Esophagus muscularis mucosa (tissue), 3 donors: ENCODE results near the gene PRELID3B.

Experiments used
- POLR2A ChIP-seq: fragments of 450-650 bp; IDR thresholded peaks from one replicate; pipeline ENCODE4 v1.6.1; 2017; ENCODE audit warnings: antibody characterized with exemption, moderate library complexity, mild to moderate bottlenecking, low read depth
- POLR2AphosphoS5 ChIP-seq, 2 donors: sonication (generic); formaldehyde crosslinking; IDR thresholded peaks; one replicate each; pipeline ENCODE4 v1.6.1; 2017; ENCODE audit warnings: antibody characterized with exemption in 2 of 2
- TF ChIP-seq, protein P1 (sequence below), 3 experiments: fragments of 200-600 bp in 2 of 3; fragments of 450-650 bp in 1 of 3; sonication (generic) in 2 of 3; IDR thresholded peaks; one replicate each; pipeline ENCODE4 v1.5.1; 2017 to 2019; ENCODE audit warnings: antibody characterized with exemption in 3 of 3, mild to moderate bottlenecking in 2 of 3, moderate library complexity in 1 of 3

DNA sequence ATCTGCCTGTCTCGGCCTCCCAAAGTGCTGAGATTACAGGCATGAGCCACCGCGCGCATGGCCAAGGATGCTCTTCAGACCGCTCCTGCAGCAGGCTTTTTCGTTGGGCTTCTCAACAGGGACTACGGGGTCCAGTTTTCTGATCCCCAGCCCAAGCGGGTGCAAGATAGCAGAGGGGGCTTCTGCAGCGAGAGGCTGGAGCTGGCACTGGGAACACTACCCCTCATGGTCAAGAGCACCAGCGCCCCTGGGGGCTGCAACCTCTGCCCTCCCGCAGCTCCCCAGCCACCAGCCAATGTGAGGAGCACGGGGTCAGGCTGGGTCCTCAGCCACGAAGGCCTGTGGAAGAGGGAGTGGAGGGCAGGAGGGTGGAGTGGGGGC is 41.5 kb downstream of the PRELID3B start:
- no peak for TF ChIP-seq POLR2A
- TF ChIP-seq, protein P1, sequence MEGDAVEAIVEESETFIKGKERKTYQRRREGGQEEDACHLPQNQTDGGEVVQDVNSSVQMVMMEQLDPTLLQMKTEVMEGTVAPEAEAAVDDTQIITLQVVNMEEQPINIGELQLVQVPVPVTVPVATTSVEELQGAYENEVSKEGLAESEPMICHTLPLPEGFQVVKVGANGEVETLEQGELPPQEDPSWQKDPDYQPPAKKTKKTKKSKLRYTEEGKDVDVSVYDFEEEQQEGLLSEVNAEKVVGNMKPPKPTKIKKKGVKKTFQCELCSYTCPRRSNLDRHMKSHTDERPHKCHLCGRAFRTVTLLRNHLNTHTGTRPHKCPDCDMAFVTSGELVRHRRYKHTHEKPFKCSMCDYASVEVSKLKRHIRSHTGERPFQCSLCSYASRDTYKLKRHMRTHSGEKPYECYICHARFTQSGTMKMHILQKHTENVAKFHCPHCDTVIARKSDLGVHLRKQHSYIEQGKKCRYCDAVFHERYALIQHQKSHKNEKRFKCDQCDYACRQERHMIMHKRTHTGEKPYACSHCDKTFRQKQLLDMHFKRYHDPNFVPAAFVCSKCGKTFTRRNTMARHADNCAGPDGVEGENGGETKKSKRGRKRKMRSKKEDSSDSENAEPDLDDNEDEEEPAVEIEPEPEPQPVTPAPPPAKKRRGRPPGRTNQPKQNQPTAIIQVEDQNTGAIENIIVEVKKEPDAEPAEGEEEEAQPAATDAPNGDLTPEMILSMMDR (IDR thresholded peaks at IDR 0.05): no peak
- TF ChIP-seq POLR2AphosphoS5 (IDR thresholded peaks at IDR 0.05): no peak
